Testis (tissue), 3 donors: ENCODE measurements around the gene SLC22A12. TPM values are rescaled to one million over a fixed set of nuclear protein-coding genes. Genes with fewer than 3 reads are reported as not detected.

ENCODE experiments used
- DNase-seq: peaks from one replicate; pipeline ENCODE4 v3.0.0-alpha.2; 2019
- H3K27ac ChIP-seq, 2 donors: fragments of 200-600 bp; sonication (generic); one replicate each; pipeline ENCODE4 v1.5.1; 2019
- H3K27me3 ChIP-seq: fragments of 200-600 bp; sonication (generic); one replicate; pipeline ENCODE4 v1.5.1; 2019
- H3K36me3 ChIP-seq: fragments of 200-600 bp; sonication (generic); one replicate; pipeline ENCODE4 v1.5.1; 2017; ENCODE audit warnings: low read depth; ENCODE audit errors: missing control alignments
- H3K4me1 ChIP-seq: fragments of 200-600 bp; sonication (generic); one replicate; pipeline ENCODE4 v1.5.1; 2019
- H3K4me3 ChIP-seq, 2 donors: fragments of 200-600 bp; sonication (generic); one replicate each; pipeline ENCODE4 v1.5.1; 2017 to 2019
- H3K9me3 ChIP-seq: fragments of 200-600 bp; sonication (generic); one replicate; pipeline ENCODE4 v1.5.1; 2017
- POLR2A ChIP-seq: fragments of 450-650 bp; IDR thresholded peaks from one replicate; pipeline ENCODE4 v1.6.1; 2017; ENCODE audit warnings: antibody characterized with exemption, mild to moderate bottlenecking, moderate library complexity
- WGBS, 2 donors: methylation state at CpG; one replicate each; pipeline ENCODE4 v1.1.5; 2018; 5-methylcytosine and 5-hydroxymethylcytosine counted together
- intact Hi-C: fragments of 100-400 bp; cut with DNase I; formaldehyde crosslinking; loops from one replicate; pipeline ENCODE4 v1.15.1; 2023; ENCODE audit warnings: low total_unique reads
- polyA plus RNA-seq: library from polyadenylated mRNA; stranded (reverse); fragments of 350-450 nt; fragmentation: Illumina TruSeq; extraction: RNeasy Lipid Tissue Mini Kit (QIAGEN cat#74804); gene quantifications from one replicate; pipeline ENCODE4 v1.2.3, GENCODE V29; 2014; ENCODE audit warnings: low read depth, low replicate concordance; ENCODE audit not compliant: insufficient read depth
- total RNA-seq, 2 donors: library from RNA; depleted of rRNA; stranded (reverse); fragments of >200 nt; gene quantifications; one replicate each; pipeline ENCODE4 v1.2.3, GENCODE V29; 2016
- TF ChIP-seq, protein P1 (sequence below), 3 experiments: fragments of 450-650 bp in 2 of 3; fragments of 200-600 bp in 1 of 3; sonication (generic) in 1 of 3; IDR thresholded peaks; one replicate each; pipeline ENCODE4 v1.5.1; 2016 to 2019; ENCODE audit warnings: antibody characterized with exemption in 3 of 3, mild to moderate bottlenecking in 2 of 3, moderate library complexity in 1 of 3

SLC22A12 gene
- total and polyA plus RNA-seq, 3 donors from 2014 or later: not detected

DNA sequence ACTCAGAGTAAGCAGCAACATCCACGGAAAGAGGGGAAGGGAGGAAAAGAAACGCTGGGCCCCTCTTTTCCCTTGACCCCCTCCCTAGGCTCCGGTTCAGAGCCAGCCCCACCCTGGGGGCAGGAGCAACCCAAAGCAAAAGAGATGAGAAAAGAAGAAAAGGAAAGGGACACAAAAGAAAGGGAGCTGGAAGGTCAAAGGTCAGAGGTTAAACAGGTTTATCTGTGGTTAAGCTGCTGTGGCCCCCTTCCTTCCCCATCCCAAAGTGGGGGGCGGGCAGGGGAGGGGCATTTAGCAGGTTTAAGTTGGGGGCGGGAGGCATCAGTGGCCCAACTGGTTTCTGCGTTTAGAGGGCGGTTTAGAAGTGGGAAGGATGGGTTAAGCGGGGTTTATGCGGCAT is 35.6 kb downstream of the SLC22A12 start:
- intact Hi-C loops: no loop called here
- DNase-seq: no peak
- Histone ChIP-seq H3K36me3 (no peaks in the 10 kb centered on the region), H3K9me3 (no peaks in the 10 kb centered on the region), H3K4me3 (no peak overlapping the region), H3K27me3 (no peaks in the 10 kb centered on the region), H3K4me1 (peaks cover 32% of the 10 kb centered on the region), H3K27ac (no peak overlapping the region)
- TF ChIP-seq, protein P1, sequence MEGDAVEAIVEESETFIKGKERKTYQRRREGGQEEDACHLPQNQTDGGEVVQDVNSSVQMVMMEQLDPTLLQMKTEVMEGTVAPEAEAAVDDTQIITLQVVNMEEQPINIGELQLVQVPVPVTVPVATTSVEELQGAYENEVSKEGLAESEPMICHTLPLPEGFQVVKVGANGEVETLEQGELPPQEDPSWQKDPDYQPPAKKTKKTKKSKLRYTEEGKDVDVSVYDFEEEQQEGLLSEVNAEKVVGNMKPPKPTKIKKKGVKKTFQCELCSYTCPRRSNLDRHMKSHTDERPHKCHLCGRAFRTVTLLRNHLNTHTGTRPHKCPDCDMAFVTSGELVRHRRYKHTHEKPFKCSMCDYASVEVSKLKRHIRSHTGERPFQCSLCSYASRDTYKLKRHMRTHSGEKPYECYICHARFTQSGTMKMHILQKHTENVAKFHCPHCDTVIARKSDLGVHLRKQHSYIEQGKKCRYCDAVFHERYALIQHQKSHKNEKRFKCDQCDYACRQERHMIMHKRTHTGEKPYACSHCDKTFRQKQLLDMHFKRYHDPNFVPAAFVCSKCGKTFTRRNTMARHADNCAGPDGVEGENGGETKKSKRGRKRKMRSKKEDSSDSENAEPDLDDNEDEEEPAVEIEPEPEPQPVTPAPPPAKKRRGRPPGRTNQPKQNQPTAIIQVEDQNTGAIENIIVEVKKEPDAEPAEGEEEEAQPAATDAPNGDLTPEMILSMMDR (IDR thresholded peaks at IDR 0.05): no peak
- TF ChIP-seq POLR2A: no peak
- 75 to 80% methylated on average over 9 of the region's 9 CpGs for WGBS, 2 donors

DNA sequence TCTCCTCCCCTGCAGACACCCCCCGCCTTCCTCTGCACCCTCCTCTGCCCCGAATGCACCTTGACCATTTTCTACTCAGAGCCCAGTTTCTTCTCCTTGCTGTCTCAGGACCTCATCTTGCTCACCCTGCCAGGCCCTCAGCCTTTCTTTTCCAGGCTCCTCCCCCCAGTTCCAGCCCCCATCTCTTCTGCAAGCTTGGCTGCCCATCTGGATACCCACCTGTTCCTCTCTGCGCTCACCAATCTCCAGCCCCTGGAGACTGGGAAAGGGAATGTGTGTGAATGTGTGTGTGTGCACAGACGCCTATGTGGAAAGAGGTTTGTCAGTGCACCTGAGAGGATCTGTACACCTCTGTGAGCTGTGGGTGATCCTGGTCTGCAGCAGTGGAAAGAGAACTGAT is 36.4 kb downstream of the SLC22A12 start:
- Histone ChIP-seq H3K27ac (no peak overlapping the region), H3K9me3 (no peaks in the 10 kb centered on the region), H3K4me3 (no peak overlapping the region), H3K4me1 (peaks cover 25% of the 10 kb centered on the region), H3K36me3 (no peaks in the 10 kb centered on the region), H3K27me3 (no peaks in the 10 kb centered on the region)
- no peak for DNase-seq
- 92 to 93% methylated on average over 4 of the region's 4 CpGs for WGBS, 2 donors
- intact Hi-C loops: no loop called here
- TF ChIP-seq POLR2A: no peak
- TF ChIP-seq, protein P1 (IDR thresholded peaks at IDR 0.05): no peak

DNA sequence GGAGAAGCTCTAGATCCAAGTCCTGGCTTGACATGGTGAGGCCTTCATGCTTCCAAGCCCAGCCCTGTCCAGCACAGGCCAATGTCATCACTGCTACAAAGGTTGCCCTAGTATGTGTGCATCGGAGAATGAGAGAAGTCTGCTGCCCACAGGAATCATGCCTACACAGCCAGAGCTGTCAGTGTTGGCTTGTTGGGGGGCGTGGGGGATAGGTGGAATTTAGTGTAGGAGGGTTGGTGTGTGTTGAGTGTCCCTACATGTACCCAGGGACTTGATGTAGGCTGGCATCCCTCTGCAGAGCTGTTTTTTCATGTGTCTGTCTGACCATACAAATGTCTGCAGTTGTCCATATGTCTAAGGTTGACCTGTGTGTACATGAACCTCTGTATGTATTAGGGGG is 37.6 kb downstream of the SLC22A12 start:
- intact Hi-C loops: no loop called here
- H3K4me3 ChIP-seq: no peak overlapping the region
- no peak overlapping the region for H3K27ac ChIP-seq
- no peaks in the 10 kb centered on the region for H3K27me3 ChIP-seq
- WGBS, 2 donors: 95% methylated on average over 2 of the region's 2 CpGs; no CpG with 5 or more reads in 1 of the 2 donors
- TF ChIP-seq, protein P1 (IDR thresholded peaks at IDR 0.05): no peak
- TF ChIP-seq POLR2A: no peak
- H3K4me1 ChIP-seq: peaks cover 25% of the 10 kb centered on the region
- no peak for DNase-seq
- H3K36me3 ChIP-seq: no peaks in the 10 kb centered on the region
- no peaks in the 10 kb centered on the region for H3K9me3 ChIP-seq

DNA sequence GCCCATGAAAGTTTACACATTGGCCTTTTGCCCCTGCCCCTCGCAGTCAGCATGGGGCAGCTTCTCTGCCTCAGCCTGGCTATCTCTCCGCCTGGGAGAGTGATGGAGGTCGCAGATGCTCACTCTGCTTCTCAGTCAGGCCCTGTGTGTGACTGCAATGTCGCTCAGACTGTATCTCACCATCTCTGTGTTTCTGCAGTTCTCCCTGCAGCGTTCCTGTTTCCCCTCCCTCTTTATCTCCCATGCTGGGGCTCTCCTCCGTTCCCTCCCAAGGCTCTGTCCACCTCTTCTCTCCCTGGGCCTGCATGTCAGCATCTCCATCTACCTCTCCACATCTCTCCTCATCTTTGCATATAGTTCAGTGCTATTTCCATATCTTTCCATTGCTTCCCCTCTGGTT is 38.1 kb downstream of the SLC22A12 start:
- H3K36me3 ChIP-seq: no peaks in the 10 kb centered on the region
- intact Hi-C loops: no loop called here
- no peak for DNase-seq
- H3K4me3 ChIP-seq: no peak overlapping the region
- WGBS, 2 donors: 68 to 85% methylated on average over 6 of the region's 6 CpGs
- H3K9me3 ChIP-seq: no peaks in the 10 kb centered on the region
- H3K4me1 ChIP-seq: peaks cover 25% of the 10 kb centered on the region
- no peaks in the 10 kb centered on the region for H3K27me3 ChIP-seq
- TF ChIP-seq POLR2A: no peak
- TF ChIP-seq, protein P1 (IDR thresholded peaks at IDR 0.05): no peak
- H3K27ac ChIP-seq: peak overlapping the region in 1 of 2 donors; percentile 73

DNA sequence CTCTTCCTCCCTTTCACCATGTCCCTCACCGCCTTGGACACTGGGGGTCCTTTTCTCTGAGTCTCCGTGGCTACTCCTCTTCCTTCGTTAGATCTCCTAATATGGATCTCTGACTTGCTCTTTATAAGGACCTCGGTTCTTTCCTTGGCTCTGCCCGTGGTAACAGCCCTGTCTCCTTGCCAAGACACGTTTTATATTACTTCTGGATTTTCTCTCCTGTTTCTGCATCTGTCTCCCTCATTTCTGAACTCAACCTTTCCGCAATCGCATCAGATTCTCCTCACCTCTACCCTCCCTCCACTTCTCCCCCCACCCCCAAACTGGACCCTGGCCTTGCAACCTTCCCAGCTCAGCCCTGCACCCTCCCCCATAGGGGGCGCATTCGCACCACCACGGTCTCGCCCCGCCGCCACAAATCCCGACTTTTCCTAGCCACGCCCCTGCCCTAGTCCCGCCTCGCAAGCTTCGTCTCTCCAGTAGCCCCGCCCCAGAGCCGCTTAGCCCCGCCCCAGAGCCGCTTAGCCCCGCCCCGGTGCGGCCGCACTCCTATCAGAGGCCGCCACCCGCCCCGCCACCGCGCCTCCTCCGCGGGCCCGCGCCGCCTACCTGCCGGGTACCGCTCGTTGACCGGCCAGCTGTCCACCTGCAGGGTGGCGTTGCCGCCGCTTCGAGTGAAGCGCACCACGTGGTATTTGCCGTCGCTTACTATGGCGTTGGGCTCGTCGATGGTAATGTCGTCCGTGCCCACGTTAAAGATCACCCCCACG is 39.0 kb downstream of the SLC22A12 start:
- intact Hi-C loops: no loop called here
- H3K36me3 ChIP-seq: no peaks in the 10 kb centered on the region
- 36 to 38% methylated on average over 52 to 56 of the region's 56 CpGs for WGBS, 2 donors
- H3K4me1 ChIP-seq: peaks cover 25% of the 10 kb centered on the region
- TF ChIP-seq, protein P1 (IDR thresholded peaks at IDR 0.05): peak in 2 of 3 experiments; percentile 12 to 29
- TF ChIP-seq POLR2A: no peak
- peak overlapping the region in 1 of 2 donors; percentile 29 for H3K4me3 ChIP-seq
- peak overlapping the region; percentile 39 to 73 for H3K27ac ChIP-seq
- no peaks in the 10 kb centered on the region for H3K9me3 ChIP-seq
- peak; percentile 82 for DNase-seq
- no peaks in the 10 kb centered on the region for H3K27me3 ChIP-seq
